ENCODE data around the gene ESYT1.

ESYT1 gene

DNA sequence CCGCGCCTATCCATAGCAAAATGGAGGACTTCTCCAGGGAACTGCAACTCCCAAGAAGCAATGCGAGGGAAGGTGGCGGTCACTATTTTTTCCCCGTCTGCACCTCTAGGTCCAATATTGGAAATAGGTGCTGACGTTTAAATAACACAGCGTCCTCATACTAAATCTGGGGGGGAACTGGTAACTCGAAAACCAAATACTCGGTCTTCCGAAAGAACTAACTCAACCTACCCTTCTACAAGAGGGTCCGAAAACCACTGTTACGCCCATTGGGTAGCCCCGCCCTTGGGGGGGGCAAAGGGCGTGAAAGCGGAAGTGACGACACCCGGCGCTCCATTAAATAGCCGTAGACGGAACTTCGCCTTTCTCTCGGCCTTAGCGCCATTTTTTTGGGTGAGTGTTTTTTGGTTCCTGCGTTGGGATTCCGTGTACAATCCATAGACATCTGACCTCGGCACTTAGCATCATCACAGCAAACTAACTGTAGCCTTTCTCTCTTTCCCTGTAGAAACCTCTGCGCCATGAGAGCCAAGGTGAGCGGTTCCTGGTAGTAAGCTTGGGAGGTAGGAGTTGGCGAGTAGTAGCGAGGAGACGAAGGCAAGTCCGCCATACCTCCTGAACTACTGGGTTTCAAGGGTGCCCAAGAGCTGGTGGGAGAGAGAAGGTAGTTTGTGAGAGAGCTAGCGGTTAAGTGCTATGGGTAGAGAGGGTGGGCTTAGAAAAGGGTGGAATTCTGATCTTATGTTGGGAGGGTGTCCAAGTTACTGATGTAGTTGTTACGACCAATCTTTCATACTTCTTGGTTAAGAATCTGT is 11.6 kb upstream of the ESYT1 start, which contains the start of gene RPL41 (continued):
- TF ChIP-seq ZNF311 (tag by site-specific recombination; IDR thresholded peaks at IDR 0.05; ENCODE audit: borderline replicate concordance): no peak
- 0 out of 2 replicates have a peak, but pooled peaks have one; percentile 56 for TF ChIP-seq ZSCAN18 (tag by site-specific recombination; IDR thresholded peaks at IDR 0.05)
- TF ChIP-seq BCL6B (tag by site-specific recombination; IDR thresholded peaks at IDR 0.05): no peak
- peak; percentile 53; the same call in 1 of the 2 replicates for TF ChIP-seq ZNF792 (tag by site-specific recombination; IDR thresholded peaks at IDR 0.05)
- TF ChIP-seq OVOL3 (tag by site-specific recombination; IDR thresholded peaks at IDR 0.05): no peak; the same call in 1 of the 2 replicates
- no peak for TF ChIP-seq ZNF48 (tag by site-specific recombination; IDR thresholded peaks at IDR 0.05)
- TF ChIP-seq, protein P1, sequence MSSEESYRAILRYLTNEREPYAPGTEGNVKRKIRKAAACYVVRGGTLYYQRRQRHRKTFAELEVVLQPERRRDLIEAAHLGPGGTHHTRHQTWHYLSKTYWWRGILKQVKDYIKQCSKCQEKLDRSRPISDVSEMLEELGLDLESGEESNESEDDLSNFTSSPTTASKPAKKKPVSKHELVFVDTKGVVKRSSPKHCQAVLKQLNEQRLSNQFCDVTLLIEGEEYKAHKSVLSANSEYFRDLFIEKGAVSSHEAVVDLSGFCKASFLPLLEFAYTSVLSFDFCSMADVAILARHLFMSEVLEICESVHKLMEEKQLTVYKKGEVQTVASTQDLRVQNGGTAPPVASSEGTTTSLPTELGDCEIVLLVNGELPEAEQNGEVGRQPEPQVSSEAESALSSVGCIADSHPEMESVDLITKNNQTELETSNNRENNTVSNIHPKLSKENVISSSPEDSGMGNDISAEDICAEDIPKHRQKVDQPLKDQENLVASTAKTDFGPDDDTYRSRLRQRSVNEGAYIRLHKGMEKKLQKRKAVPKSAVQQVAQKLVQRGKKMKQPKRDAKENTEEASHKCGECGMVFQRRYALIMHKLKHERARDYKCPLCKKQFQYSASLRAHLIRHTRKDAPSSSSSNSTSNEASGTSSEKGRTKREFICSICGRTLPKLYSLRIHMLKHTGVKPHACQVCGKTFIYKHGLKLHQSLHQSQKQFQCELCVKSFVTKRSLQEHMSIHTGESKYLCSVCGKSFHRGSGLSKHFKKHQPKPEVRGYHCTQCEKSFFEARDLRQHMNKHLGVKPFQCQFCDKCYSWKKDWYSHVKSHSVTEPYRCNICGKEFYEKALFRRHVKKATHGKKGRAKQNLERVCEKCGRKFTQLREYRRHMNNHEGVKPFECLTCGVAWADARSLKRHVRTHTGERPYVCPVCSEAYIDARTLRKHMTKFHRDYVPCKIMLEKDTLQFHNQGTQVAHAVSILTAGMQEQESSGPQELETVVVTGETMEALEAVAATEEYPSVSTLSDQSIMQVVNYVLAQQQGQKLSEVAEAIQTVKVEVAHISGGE (tag by site-specific recombination; conservative IDR thresholded peaks at IDR 0.05; ENCODE audit: low read depth): peak; percentile 96
- TF ChIP-seq PRDM2 (tag by site-specific recombination; IDR thresholded peaks at IDR 0.05; ENCODE audit: borderline replicate concordance): no peak
- no peak for TF ChIP-seq ZNF404 (tag by site-specific recombination; IDR thresholded peaks at IDR 0.05)
- 0 out of 2 replicates have a peak, but pooled peaks have one; percentile 10 for TF ChIP-seq ZNF488 (tag by site-specific recombination; IDR thresholded peaks at IDR 0.05)
- no peak for TF ChIP-seq ZNF202 (tag by site-specific recombination; IDR thresholded peaks at IDR 0.05; ENCODE audit: borderline replicate concordance)
- no peak for TF ChIP-seq REPIN1 (tag by site-specific recombination; IDR thresholded peaks at IDR 0.05; ENCODE audit: low read depth)
- TF ChIP-seq ZNF155 (tag by site-specific recombination; IDR thresholded peaks at IDR 0.05): no peak
- TF ChIP-seq, protein P2, sequence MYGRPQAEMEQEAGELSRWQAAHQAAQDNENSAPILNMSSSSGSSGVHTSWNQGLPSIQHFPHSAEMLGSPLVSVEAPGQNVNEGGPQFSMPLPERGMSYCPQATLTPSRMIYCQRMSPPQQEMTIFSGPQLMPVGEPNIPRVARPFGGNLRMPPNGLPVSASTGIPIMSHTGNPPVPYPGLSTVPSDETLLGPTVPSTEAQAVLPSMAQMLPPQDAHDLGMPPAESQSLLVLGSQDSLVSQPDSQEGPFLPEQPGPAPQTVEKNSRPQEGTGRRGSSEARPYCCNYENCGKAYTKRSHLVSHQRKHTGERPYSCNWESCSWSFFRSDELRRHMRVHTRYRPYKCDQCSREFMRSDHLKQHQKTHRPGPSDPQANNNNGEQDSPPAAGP (tag by site-specific recombination; IDR thresholded peaks at IDR 0.05): peak; percentile 97
- TF ChIP-seq ZNF621 (tag by site-specific recombination; IDR thresholded peaks at IDR 0.05): no peak
- no peak; the same call in 1 of the 2 replicates for TF ChIP-seq ZNF239 (tag by site-specific recombination; IDR thresholded peaks at IDR 0.05)
- peak; percentile 20 for TF ChIP-seq ZNF654 (tag by site-specific recombination; IDR thresholded peaks at IDR 0.05; ENCODE audit: low read depth)
- TF ChIP-seq ZNF335 (tag by site-specific recombination; conservative IDR thresholded peaks at IDR 0.05): peak; percentile 98
- TF ChIP-seq HOXA7 (CRISPR knock-in tag; IDR thresholded peaks at IDR 0.05; ENCODE audit: borderline replicate concordance): no peak
- TF ChIP-seq ZNF138 (tag by site-specific recombination; IDR thresholded peaks at IDR 0.05; ENCODE audit: borderline replicate concordance): no peak
- peak; percentile 98 for TF ChIP-seq ZNF2 (tag by site-specific recombination; IDR thresholded peaks at IDR 0.05)
- no peak for TF ChIP-seq ZNF776 (tag by site-specific recombination; IDR thresholded peaks at IDR 0.05; ENCODE audit: borderline replicate concordance)
- no peak for TF ChIP-seq ZNF16 (tag by site-specific recombination; IDR thresholded peaks at IDR 0.05; ENCODE audit: low read depth)
